NAMALWA (cell line): Measurements from ENCODE around the gene SLIT3.
A peak's percentile ranks its signal among the peaks of the same experiment; 100 is the strongest.

Experiments used
- DNase-seq: peaks from one replicate; pipeline ENCODE4 v3.0.0-alpha.2; 2015; ENCODE audit warnings: low spot score

SLIT3 gene

DNA sequence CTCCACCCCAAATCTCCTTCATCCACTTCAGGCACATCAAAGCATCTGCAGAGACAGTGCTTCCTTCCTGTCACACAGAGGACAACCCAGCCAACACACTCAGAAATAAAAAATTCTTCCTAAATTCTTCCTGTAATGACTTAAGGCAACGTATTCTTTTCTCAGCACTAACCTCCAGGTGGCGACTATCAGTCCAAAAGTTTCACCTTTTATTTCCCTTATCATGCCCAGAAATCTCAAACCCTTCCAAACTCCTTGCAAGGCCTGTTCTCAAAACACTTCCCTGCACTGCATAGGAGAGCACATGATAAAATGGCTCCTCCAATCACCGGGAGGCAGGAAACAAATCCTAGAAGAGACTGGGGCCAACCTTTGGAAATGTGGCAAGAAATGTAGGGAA is 35.1 kb downstream of the SLIT3 start:
- peak; percentile 22 for DNase-seq

GRCh38 chr5:169263591-169263990 is 37.3 kb downstream of the SLIT3 start:
- no peak for DNase-seq

DNA sequence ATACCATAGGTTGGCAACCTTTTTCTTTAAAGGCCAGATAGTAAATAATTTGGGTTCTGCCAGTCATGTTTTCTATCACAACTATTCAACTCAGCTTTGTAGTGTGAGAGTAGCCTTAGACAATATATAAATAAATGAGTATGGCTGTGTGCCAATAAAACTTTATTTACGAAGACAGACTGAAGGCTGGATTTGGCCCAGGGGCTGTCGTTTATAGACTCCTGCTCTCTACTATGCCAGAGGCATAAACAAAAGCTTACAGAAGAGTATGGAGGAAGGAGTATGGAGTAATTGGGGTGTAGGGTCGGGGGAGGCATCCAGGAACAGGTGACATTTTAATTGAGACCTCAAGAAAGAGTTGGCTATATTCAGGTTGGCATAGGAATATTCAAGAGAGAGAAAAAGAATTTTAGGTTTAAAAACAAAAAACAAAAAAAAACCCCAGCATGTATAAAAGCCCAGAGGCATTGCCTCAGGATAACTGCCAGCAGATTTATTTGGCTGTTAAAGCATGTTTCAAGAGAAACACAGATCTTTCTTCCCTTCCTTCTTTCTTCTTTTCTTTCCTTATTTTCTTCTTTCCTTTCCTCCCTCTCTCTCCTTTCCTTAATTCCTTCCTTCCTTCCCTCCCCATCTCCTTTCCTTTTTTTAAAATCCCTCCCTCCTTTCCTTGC is 39.9 kb downstream of the SLIT3 start:
- DNase-seq: no peak

DNA sequence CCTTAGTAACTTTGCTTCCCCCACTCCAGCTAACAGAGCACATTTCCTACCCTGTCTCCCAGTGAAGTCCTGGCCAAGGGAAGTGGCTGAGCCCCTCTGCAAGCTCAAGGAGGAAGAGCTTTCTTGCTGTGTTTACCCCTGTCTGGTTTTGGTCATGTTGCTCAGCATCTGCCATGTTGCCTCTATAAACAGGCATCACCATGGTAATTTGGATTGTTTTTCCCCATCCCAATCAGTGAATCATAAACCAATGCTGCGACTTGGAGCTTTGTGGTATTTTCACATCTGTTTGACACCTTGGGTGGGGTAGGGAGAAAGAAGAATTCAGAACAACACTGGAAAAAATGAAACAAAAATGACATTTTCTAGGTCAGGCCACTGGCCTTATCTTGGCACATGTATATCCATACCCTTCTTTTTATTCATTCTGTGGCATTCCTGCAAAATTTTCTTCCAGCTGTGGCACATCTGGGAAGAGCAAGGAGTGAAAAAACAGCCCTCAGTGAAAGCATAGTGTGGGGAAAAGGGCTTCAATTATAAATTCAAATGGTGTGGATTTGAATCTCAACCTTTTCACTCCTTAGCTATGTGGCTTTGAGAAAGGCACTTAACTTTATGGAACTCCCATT is 42.5 kb downstream of the SLIT3 start:
- no peak for DNase-seq

- no peak for DNase-seq
Measured at GRCh38 chr5:169256191-169256590, 44.7 kb downstream of the SLIT3 start.

GRCh38 chr5:169253071-169253470 is 47.9 kb downstream of the SLIT3 start:
- no peak for DNase-seq

- DNase-seq: no peak
Measured at GRCh38 chr5:169251333-169252084, 49.4 kb downstream of the SLIT3 start.

DNA sequence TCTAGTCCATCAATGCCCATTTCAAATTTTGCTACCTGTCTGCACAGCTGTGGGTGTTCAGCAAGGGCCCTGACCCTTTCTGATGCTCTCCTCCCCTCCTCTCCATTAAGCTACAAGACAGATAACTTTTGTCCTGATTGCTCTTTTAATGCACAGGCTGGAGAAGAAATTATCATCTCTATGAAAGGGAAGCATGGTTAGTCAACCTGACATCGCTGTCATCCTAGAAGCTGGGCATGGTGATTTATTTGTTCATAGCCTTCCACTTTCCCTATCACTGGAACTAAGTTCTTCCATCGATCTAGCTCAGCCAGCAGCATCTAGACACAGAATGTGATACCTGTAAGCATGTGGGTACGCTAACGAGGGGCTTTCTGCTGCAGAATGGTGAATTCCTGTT is 50.1 kb downstream of the SLIT3 start:
- no peak for DNase-seq

- DNase-seq: no peak
Measured at GRCh38 chr5:169248996-169249395, 51.9 kb downstream of the SLIT3 start.

DNA sequence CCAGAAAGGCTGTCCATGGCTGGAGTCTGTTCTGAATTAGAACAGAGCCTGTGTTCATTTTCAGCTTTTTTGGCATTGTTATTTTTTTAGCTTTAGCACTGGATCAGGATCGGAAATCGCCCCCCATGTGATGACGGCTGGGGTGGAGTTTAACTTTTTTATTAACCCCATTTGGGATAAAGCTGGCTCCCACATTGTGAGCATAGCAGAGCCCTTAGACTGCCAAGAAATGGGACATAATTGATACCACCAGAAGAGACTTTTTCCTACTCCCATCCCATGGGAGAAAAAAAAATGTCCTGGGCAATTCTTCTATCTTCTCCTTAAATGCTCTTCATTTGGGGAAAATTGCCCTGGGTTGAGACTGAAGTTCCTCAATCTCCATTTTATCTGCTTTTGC is 52.4 kb downstream of the SLIT3 start:
- DNase-seq: no peak

DNA sequence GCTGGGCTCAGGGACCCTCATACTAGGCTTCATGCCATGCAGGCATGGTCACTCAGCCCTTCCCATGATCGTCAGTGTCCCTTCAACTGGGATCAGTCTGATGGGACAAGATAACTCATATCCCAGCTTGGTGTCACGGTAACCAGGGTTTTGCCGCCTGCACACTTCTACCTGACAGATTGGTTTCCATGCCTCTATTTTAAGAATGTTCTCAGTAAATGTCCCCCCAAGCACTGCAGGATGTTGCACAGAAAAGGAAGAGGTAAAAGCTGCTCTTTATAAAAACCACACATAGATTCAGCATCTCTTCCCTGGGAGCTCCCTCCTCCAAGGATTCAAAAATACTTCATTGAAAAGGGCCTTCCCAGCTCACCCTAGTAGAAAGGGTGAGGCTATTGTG is 56.1 kb downstream of the SLIT3 start:
- no peak for DNase-seq

DNA sequence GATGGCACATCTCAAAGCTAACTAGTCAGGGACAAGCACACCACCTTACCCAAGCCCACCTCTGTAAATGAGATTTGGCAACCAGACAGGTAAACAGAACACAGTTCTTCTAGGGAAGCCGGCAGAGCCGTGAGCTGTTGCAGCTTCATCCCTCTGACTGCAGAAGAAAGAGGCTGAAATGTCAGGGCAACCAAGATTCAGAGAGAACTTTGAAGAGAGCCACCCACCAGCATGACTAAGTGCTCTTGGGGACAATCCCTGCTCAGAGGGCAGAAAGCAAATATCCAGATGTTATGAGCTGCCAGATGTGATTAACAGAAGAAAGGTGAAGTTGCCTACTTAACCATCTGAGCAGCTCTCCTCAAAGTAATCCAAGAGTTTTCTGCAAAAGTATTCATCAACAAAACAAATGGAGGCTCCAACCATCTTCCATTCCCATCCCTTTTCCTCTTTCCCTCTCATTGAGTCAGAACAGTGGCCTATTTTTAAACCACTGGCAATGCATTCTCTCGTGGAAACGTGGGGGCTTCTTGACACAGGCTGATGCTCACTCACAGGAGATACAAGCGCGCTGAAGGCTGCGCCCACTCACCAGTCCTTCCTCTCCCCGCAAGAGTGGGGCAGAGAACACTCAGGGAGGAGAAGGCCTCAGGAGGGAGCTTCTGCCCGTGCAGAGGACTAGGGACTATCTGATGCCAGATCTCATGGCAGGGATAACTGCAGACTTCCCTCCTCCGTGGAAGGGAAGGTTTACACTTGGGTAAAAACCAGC is 57.1 kb downstream of the SLIT3 start:
- no peak for DNase-seq

- no peak for DNase-seq
Measured at GRCh38 chr5:169242849-169243186, 58.1 kb downstream of the SLIT3 start.

- DNase-seq: no peak
Measured at GRCh38 chr5:169242175-169242848, 58.6 kb downstream of the SLIT3 start.

DNA sequence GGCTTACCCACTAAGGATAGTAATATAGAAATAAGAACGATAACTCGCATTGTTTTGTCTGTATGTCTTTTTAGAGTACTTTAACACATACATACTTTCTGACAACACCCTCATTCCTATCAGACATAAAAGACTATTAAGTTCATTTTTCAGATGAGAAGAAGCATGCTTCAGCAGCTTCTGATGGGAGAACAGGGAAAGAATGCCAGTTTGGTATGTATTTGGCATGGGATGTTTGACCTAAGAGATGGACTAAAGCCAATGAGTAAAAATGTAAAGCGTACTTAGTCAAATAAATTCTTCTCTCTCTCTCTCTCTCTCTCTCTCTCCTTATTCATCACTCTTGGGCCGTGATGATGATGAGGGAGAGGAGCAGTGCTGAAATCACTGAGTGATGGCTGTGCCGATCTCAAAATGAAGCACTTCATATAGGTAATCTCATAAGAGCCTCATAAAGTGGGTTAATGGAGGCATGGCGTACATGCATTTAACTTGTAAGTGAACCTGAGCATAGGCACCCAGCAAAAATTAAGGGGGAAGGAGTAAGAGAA is 71.5 kb downstream of the SLIT3 start:
- no peak for DNase-seq

- DNase-seq: no peak
Measured at GRCh38 chr5:169226895-169227294, 74.0 kb downstream of the SLIT3 start.

GRCh38 chr5:169225830-169226356 is 75.0 kb downstream of the SLIT3 start:
- no peak for DNase-seq

DNA sequence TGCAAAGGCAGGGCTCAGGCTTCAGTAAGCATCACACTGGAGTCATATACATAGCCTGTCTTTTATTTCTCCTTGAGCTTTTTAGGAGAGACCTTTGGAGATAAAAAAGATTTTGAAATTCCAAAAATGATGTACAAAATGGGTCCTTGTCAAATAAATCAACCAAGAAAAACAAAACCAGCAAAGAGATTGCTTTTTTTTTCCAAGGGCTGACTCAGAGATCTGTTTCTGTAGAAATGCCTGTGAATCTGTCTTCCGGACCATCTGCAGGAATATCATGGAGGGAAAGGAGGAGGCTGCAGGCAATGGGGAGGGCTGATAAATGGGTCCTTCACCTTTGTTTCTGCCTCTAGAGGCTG is 77.4 kb downstream of the SLIT3 start:
- no peak for DNase-seq

GRCh38 chr5:169222934-169223594 is 77.9 kb downstream of the SLIT3 start:
- DNase-seq: no peak

GRCh38 chr5:169221519-169221918 is 79.4 kb downstream of the SLIT3 start:
- no peak for DNase-seq

GRCh38 chr5:169219961-169220360 is 81.0 kb downstream of the SLIT3 start:
- no peak for DNase-seq
